ENCODE measurements around the gene SDF2L1. TPM values are rescaled to one million over a fixed set of nuclear protein-coding genes. Genes with fewer than 3 reads are reported as not detected.

Gene SDF2L1
- total and polyA plus RNA-seq, 2 of the 13 experiments (the other 11 are each of a cell fraction or from before 2014, with no cell fraction given), result 18.0 to 57.4 TPM

DNA sequence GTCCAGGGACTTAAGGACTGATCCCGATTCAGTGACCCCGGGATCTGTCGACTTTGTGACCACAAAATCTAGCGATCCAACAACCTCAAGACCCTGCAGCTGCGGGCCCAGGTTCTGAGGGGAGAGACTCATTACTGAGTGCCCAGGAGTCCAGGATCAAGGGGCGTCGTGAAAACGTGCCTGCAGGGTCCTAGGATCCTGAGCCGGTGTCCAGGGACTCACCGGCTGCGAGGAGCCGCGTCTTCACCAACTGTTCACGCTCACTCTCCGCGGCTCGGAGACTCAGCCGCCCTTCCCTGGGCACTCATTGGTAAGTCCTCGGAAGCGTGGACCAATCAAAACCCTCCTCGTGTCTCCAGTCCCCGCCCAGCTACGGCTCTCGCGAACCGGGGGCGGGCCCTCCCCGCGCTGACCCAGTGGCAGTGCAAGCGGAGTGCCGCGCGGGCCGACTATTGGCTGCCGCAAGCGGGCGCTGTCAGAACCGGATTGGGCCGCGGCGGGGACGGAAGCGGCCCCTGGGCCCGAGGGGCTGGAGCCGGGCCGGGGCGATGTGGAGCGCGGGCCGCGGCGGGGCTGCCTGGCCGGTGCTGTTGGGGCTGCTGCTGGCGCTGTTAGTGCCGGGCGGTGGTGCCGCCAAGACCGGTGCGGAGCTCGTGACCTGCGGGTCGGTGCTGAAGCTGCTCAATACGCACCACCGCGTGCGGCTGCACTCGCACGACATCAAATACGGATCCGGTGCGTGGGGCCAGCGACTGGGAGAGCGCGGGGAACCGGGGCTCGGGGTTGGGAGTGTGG, at the start of gene SDF2L1 (continued):
- TF ChIP-seq, protein P1, sequence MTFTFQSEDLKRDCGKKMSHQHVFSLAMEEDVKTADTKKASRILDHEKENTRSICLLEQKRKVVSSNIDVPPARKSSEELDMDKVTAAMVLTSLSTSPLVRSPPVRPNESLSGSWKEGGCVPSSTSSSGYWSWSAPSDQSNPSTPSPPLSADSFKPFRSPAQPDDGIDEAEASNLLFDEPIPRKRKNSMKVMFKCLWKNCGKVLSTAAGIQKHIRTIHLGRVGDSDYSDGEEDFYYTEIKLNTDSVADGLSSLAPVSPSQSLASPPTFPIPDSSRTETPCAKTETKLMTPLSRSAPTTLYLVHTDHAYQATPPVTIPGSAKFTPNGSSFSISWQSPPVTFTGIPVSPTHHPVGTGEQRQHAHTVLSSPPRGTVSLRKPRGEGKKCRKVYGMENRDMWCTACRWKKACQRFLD (CRISPR knock-in tag; IDR thresholded peaks at IDR 0.05; ENCODE audit: borderline replicate concordance), result no peak; the same call in 1 of the 2 replicates
- TF ChIP-seq ZNF646 (CRISPR knock-in tag; IDR thresholded peaks at IDR 0.05) (no peak), RBM39 (IDR thresholded peaks at IDR 0.05; ENCODE audit: low read depth, low read length, poor library complexity, severe bottlenecking) (peak; percentile 87), PRDM10 (CRISPR knock-in tag; IDR thresholded peaks at IDR 0.05; ENCODE audit: low read depth) (no peak), ZFP36 (IDR thresholded peaks at IDR 0.05; ENCODE audit: borderline replicate concordance, low read depth, low read length, partially characterized antibody) (no peak), ZNF513 (CRISPR knock-in tag; conservative IDR thresholded peaks at IDR 0.05) (no peak), TAF1 (CRISPR knock-in tag; IDR thresholded peaks at IDR 0.05) (peak; percentile 78), MIER3 (CRISPR knock-in tag; IDR thresholded peaks at IDR 0.05; ENCODE audit: borderline replicate concordance) (no peak), ZNF430 (CRISPR knock-in tag; IDR thresholded peaks at IDR 0.05) (0 out of 2 replicates have a peak, but pooled peaks have one; percentile 37), GABPA (IDR thresholded peaks at IDR 0.05; ENCODE audit: low read depth, low read length) (peak; percentile 49; the same call in 1 of the 2 replicates), GABPA (CRISPR knock-in tag; IDR thresholded peaks at IDR 0.05; ENCODE audit: low read depth) (no peak), ASH2L (IDR thresholded peaks at IDR 0.05; ENCODE audit: insufficient read length, low read depth, low read length) (peak; percentile 70)
